ENCODE data around the gene DENND6B.
A peak's percentile ranks its signal among the peaks of the same experiment; 100 is the strongest.

DENND6B gene

DNA sequence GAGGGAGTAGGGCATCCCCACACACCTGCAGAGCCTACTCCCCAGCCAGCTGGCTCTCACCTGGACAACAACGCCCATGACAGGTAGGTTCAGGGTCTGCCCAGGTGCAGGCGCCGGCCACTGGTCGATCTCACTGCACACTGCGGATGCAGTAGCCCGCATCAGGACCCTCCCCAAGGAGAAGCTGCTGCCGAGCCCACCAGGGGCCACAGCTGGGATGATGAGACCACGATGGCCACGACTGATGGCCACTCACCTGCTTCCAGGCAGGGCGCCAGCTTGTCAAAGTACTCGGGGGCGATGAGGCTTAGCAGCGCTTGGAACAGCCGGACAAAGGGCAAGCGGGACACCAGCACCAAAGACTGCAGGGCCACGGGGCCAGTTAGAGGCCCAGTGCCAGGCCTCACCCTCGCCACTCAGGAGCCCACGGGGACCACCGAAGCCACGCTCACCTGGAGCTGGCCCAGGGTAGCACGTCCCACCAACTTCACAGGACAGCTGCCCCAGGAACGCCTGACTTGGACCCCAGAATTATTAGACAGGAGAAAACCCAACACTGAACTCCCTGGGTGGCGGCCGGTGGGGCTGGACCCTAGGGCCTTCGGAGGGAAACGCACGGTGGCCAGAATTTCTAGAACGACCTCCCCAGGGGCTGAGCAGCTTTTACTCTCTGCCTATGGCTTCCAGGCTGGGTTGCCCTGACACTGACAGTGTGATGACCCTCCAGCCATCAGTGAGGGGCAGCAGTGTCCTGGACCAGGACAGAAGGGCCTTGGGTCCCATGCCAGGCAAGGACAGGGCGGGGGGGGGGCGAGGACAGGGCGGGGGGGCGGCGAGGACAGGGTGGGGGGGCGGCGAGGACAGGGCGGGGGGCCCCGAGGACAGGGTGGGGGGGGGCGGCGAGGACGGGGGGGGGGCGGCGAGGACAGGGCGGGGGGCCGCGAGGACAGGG, 10.4 kb downstream of the DENND6B start:
- no peak for DNase-seq (ENCODE audit: low read depth in 2 of 3, low spot score in 2 of 3)

DNA sequence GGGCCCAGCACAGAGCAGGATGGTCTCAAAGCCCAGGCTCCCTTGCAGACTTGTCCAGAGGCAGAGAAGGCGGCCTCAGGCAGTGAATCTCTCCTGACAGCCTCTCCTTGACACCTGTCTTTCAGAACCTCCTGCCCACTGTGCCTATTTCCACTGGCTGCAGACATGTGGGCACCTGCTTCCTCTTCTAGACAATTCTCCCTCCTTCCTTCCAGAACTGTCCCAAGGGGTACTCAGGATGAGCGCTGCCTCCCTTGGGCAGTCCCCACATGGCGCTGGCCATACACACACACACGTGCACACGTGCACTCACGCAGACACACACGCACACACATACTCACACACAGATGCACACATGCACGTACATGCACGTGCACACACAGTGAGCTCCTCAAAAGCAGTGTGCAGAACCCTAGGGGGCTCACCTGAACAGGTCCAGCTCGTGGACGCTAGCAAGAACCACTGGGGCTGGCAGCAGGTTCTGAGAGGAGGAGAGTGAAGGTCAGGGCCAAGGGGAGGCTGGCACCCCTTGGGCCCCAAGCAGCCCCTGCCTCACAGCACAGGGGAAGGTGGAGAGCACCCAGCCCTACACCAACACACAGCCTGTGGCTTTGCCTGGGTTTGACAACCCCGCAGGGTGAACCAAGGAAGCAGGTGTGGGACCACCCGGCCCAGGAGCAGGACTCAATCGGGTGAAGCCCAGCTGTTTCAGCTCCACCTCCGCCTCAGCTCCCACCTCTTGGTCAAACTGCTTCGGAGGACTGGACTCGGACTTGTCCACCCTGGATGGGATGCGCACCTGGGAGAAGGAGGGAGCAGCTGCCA, 11.3 kb downstream of the DENND6B start:
- DNase-seq (ENCODE audit: low read depth in 2 of 3, low spot score in 2 of 3): no peak

DNA sequence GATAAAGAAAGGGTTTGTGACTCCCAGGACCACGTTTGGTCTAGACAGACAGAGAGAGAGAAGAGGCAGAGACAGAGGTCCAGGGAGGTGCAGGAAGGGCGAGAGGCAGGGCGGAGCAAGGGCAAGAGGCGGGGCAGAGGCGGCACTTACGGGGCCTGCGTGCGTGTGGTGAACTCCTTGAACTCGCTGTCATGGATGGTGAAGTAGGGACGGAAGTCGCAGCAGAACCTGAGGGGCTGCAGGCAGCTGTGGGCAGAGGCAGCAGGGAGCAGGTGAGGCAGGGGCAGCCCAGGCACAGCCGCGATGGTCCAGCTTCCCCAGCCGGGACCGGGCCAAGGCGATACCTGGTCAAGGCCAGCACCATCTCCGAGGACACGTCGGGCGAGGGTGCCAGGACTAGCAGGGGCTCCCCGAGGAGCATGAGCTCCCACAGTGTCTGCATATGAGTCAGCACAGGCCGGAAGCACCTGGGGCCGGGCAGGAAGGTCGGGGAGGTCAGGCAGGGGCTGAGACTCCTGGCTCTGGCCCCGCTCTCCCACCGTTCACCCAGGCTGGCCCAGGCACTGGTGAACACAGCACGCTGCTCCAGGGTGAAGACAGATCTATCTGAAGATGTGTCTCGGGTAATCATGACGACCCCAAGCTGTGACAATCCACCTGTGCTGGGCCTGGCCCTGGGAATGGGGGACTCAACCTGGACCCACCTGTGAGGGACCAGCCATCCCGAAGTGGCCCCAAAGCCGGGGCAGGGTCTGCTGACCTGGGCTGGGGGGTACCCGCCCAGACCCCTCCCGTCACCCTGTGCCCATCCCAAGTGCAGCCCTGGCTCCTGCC, 12.1 kb downstream of the DENND6B start:
- DNase-seq (ENCODE audit: low read depth in 2 of 3, low spot score in 2 of 3): peak; percentile 55 to 70 (median 59)

DNA sequence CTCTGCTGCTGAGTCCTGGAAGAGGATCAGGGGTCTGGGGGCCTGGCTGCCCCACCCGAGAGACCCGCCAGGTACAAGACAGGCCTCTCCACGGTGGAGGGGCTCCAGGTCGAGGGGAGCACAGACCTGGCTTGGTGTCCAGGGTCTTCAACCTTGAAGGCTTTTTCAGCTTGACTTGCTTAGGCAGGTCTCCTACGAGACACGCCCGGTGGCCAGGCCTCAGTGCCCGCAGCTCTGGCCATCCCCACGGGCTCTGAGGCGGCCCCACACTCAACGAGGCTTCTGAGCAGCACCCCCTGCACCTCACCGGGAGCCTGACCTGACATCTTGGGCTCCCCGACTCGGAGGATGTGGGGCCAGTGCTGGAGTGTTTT, 12.7 kb downstream of the DENND6B start:
- no peak for DNase-seq (ENCODE audit: low read depth in 2 of 3, low spot score in 2 of 3)

DNA sequence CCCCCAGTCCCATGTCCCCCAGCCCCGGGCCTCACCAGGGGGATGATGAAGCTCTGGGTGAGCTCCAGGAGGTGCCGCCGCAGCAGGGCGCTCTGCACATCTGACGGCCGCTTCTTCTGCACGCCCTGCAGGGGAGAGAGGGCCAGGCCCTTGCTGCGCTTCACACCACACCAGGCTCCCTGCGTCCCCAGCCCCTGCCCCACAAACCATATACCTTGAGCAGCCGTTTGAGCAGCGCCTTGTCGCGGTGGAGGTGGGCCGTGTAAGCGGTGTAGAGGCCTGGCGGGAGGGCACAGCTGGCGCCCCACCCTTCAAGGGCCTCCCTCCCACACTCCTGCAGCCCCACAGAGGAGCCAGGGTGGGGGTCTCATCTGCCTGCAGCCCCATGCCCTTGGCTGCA, 13.2 kb downstream of the DENND6B start:
- no peak for DNase-seq (ENCODE audit: low read depth in 2 of 3, low spot score in 2 of 3)

DNA sequence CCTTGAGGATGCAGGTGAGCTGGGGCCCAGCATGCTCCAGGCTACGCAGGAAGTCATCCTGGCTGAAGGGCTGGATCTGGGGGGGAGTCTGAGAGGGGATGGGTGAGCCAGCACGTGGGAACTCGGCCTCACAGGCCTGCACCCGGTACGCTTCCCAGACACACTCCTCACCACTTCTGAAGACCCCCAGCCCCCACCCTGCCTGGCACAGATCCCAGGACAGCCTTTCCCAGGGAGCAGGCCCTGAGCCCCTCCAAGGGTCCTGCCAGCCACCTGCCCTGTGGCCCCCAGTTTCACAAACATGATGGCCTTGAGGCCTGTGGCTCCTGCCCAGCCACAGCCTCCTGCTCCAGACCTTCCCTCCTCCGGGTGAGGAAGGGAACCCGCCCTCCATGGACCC, 13.8 kb downstream of the DENND6B start:
- DNase-seq (ENCODE audit: low read depth in 2 of 3, low spot score in 2 of 3): no peak

DNA sequence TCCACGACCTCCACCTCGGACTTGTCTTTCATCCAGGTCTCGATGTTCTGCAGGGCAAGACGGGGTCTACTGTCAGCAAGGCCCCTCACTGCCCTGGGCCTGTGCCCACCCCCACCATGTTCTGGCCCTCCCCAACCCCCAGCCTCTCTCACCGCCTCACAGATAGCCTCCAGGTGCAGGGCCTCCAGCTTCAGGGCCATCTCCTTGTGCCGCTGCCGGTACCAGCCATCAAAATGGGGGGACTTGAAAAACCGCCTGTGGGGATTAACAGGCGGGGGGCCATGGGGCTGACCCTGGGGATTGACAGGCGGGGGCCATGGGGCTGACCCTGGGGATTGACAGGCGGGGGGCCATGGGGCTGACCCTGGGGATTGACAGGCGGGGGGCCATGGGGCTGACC, 14.4 kb downstream of the DENND6B start:
- no peak for DNase-seq (ENCODE audit: low read depth in 2 of 3, low spot score in 2 of 3)

DNA sequence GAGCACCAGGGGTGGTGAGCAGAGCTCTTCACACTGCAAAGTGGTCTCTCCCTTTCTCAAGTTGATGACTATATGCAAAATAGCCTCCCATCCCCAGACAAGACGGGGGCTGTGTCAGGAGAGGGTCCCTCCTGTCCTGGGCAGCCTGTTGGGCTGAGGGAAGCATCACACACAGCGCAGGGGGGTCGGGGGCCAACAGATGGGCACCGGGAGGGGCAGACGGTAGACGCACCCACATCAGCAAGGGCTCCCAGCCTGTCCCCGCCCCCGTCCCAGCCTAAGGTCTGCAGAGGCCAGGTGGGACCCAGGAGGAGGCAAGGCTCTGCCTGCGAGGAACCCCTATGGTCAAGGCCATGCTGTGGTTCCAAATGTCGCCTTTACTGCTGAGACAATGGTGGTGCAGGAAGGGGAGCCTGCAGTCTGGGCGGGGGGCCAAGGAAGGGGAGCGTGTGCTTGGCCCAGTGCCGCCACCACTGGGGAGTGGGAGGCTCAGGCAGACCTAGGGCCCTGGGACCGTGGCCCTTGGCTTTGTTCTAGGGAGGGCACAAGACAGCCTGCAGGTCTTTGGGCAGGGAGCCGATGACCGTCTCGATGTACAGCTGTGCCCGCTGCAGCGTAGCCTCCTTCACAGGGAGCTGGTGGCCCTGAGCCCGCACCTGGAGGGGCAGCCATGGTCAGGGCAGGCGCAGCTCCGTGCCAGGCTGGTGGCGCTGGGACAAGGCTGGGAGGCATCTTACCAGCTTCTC, 15.0 kb downstream of the DENND6B start:
- DNase-seq (ENCODE audit: low read depth in 2 of 3, low spot score in 2 of 3): no peak

DNA sequence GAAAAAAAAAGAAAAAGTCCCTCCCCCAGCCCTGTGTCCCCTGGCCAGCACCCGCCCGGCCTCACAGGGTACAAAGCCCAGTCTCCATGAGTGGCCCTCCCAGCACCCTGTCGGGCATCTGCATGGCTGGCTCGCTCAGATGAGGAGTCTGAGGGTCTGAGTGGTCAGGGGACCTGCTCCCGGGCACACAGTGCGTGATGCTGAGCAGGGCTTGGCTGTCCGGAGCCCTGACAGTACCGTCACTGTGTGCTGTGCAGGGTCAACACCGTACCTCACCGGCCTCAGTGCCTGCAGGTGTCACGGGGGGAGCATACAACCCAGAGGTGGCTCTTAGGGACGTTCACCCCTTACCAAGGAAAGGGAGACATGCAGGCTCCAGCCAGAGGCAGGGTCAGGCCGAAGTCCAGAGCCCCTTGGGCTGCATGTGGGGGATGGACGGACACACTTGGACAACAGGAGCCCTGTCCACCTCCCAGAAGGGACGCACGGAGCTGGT, 15.8 kb downstream of the DENND6B start:
- DNase-seq (ENCODE audit: low read depth in 2 of 3, low spot score in 2 of 3): no peak

DNA sequence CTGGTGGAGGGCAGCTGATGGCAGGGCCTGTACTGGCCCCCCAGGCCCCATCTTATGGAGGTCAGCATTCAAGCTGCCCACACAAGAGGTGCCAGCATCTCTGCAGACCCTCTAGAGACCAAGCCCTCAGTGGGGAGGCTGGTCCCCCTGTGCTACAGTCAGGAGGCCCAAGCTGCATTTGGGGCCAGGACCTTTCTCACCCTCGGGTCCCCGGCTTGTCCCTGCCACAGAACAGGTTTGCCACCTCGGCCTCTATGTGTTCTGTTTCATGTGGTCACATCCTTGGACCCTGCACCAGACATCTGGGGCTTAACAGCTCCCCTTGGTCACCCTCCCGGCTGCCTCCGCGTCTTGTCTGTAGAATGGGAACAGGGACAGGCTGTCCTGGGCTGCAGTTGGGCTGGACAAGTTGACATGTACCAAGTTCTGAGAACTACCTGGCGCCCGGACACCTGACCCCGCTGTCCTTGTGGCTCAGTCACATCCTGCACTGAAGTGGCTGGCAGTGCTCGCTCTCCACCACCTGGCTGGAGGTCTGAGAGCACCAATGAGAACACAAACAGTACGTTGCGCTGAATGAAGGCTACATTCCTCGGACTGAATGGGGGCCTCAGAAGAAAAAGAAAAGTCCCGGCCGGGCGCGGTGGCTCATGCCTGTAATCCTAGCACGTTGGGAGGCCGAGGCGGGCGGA, 16.6 kb downstream of the DENND6B start:
- DNase-seq (ENCODE audit: low read depth in 2 of 3, low spot score in 2 of 3): no peak

DNA sequence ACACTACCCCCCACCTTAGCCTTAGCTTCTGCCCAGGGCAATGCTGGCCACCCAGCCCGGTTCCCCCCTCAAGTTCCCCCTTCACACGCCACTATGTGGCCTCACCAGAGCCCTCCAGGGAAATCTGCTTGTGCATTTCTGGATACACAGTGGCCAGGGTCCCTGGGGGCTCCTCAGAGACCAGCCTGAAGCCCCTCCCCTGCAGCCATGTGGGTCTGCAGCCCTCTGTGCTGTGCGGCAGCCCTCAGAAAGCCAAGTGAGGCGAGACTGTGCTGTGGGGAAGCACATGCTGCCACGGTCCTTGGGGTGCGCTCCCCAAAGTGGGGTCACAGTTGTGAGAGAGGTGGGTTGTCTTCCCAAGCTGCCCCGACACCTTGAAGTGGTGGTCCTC, 17.2 kb downstream of the DENND6B start:
- DNase-seq (ENCODE audit: low read depth in 2 of 3, low spot score in 2 of 3): no peak

DNA sequence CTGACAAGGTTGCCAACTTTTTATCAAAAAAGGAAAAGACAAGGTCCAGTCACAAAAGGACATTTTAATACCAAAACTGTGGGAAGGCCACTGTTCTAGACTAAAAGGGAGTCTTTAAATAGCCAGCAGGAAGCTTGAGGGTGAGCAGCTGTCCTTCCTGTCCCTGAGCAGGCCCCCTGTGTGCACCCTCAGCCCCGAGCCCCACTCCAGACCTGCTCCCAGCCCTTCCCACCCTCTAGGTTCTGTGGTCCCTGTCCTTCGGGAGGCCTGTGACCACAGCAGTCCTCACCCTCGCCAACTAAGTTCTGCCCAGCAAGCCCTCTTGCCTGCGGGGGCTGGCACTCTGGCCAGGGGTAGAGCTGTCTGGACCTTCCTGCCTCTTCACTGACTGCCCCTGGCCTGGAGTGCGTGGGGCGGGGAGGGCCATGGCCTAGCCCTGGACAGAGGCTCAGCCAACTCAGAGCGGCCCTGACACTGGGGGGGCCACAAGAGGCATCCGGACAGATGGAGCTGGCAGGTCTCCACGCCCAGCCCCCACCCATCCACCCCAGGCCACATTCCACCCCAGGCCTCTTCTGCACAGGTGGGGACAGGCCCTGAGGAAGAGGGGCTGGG, 17.7 kb downstream of the DENND6B start:
- DNase-seq (ENCODE audit: low read depth in 2 of 3, low spot score in 2 of 3): no peak

DNA sequence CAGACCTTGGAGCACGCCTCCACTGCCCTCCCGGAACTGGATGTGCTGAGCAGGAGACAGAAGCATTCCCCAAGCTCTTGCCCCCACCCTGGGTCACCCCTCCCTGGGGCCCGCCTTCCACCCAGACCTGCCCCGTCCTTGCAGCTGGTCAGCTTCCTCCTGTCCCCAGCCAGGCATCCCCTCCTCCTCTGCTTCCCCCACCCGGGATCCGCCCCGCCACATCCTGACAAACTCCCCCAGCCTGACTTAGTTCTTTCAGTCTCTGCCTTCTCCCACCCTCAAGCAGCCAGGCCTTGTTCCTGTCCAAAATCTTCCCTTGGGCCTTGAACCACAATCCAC, 18.2 kb downstream of the DENND6B start:
- no peak for DNase-seq (ENCODE audit: low read depth in 2 of 3, low spot score in 2 of 3)

DNA sequence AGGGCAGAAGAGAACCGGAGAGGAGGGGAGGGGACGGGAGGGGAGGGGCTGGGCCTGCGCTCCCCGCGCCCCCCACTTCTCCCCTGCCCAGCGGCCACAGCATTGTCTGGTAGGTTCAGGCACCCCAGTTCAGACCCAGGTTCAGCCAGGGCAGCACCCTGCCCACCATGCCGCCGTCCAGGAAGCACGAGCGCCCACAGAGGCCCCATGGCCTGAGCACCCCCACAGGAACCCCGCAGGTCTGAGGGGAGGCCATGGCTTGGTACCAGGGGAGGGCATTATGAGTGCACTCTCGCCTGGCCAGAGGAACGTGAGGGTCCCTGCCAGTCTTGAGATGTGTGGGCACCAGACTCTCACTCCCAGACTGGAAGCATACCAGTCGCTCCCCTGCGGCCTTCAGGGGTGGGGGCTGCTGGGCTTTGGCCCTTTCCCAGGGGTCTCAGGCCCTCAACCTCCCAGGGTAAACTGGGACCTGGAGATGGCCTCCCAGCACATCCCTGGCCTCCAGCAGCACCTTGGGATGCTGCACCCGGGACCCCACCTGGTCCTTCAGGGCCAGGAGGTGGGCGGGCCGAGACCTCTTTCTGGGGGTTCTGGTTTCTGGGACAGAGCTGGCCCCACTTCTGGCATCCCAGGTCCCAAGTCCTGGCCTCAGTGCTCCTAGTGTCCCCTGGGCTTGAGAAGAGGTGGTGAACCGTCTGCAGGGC, 18.8 kb downstream of the DENND6B start:
- no peak for DNase-seq (ENCODE audit: low read depth in 2 of 3, low spot score in 2 of 3)

DNA sequence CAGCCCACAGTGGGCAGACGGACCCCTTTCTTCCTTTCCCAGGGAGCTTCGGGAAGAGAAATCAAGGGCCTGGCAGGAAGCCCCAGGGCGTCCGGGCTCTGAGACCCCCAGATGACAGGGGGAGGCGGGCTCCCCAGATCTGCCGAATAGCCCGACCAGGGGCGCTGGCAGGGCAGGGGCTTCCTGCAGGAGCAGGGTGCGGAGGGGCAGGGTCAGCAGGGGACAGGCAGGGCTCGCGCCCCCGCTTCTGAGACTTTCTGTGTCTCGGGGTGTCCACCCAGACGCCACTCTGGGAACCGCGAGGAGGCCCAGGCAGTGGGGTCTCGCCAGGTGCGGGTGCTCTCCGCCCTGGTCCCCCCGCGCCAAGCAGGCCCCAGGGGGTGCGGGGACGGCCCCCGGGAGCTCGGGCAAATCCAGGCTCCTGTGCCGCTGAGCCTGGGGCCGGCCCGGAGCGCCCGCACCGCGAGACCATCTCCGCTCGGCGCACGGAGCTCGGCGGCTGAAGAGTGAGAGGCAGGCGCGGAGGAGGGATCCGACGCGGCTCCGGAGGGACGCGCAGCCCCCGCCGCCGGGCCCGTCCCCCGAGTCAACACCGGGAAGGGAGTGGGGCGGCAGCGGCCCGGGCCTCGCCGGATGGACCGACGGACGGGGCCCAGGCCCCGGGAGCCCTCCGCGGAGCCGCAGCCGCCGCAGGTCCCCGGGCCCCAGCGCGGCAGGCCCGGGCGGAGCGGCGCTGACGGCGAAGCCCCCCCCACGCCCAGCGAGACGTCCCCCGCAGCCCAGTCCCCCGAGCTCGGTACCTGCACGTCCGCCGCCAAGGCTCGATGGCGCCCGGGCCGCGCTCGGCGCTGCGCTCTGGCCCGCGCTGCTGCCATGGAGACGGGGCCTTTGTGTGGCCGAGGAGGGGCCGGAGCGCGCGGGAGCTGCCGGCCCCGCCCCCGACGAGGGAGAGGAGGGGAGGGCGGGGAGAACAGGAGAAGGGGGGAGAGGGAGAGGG, 19.8 kb downstream of the DENND6B start, which contains the start of gene PLXNB2:
Gene PLXNB2, minus strand, starts transcription at position 894 of the 997 bp plus-strand sequence. CDS start 17,062 bp downstream, outside the sequence.
- DNase-seq (ENCODE audit: low read depth in 2 of 3, low spot score in 2 of 3): no peak

DNA sequence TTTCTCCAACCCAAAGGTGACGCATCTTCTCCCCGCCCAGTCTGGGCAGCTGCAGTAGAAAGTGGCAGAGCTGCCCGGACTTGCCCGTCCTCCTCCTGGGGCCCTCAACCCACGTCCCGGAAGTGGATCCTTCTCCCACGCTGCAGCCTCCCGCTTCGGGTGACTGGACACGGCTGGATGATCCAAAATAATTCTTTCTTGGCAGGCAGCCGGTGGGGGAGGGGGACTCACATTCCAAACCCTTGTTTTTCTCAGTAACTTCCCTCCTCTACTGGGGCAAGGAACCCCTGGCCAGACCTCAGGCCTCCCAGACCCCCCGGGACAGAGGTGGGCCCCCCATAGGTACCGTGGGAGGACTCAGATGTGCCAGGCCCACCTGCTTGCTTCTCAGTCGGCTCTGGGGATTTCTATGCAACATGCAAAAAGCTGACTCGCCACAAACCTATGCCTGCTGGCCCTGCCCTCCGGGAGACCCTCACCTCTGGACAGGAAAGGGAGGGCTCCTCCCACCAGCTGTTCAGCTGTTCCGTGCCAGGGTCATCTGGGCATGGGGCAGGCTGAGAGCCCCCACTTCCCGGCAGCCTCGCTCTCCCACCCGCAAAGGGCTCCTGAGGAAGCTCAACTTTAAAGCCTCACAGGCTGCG, 20.8 kb downstream of the DENND6B start:
- DNase-seq (ENCODE audit: low read depth in 2 of 3, low spot score in 2 of 3): no peak

DNA sequence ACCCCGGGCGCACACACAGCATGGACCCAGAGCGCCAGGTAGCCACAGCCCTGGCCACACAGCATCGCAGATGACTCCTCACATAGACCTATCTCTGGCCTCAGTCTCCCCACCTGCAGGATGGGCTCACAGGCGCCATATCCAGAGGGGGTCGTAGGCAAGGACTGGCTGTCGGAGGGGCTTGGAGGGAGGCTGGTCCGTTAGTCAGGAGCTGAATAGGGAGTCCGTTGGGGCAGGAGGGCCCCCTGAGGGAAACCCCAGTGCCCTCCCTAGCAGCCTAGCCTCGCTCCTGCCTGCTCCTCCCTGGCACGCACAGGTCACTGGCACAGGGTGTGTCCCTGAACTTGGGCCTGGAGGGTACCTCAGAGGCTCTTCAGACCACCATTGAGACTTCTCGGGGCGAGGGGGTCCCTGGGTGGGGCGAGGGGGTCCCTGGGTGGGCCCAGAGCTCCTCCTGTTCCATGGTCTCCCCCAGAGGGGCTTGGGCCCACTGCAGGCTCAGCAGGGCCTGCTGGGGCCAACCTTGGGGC, 21.4 kb downstream of the DENND6B start:
- no peak for DNase-seq (ENCODE audit: low read depth in 2 of 3, low spot score in 2 of 3)

Data from activated CD8-positive, alpha-beta memory T cell treated with anti-CD3 and anti-CD28 coated beads for 48 hours (primary cell).